WTC11 (cell line): ENCODE results near the gene BLOC1S5. TPM values are rescaled to one million over a fixed set of nuclear protein-coding genes. Genes with fewer than 3 reads are reported as not detected.

Source experiments
- ATAC-seq: fragments of 200-7000 bp; cut with Tn5 transposase; 2 replicates; pipeline ENCODE4 v1.10.0; 2021; ENCODE audit warnings: mild to moderate bottlenecking, moderate library complexity
- CTCF ChIA-PET: fragments of 300-600 bp; sonication (Branson Sonifier 250); formaldehyde crosslinking; loops from one replicate; lab custom pipeline; 2021; ENCODE audit warnings: antibody characterized with exemption; lab: Charles Lee
- POLR2A ChIA-PET: fragments of 350-600 bp; sonication (Branson Sonifier 250); formaldehyde crosslinking; loops from one replicate; lab custom pipeline; 2021; ENCODE audit warnings: antibody characterized with exemption; lab: Charles Lee
- DNase-seq: peaks from one replicate; pipeline ENCODE4 v3.0.0; 2021; ENCODE audit warnings: low spot score
- H3K27ac Mint-ChIP-seq: 2 replicates; pipeline ENCODE4 v1.8.0; 2021; ENCODE audit warnings: mixed read lengths
- H3K27me3 Mint-ChIP-seq: 2 replicates; pipeline ENCODE4 v1.8.0; 2021; ENCODE audit warnings: low read depth, mild to moderate bottlenecking, moderate library complexity, mixed read lengths
- H3K36me3 Mint-ChIP-seq: 2 replicates; pipeline ENCODE4 v1.8.0; 2021; ENCODE audit warnings: mixed read lengths
- H3K4me1 Mint-ChIP-seq: 2 replicates; pipeline ENCODE4 v1.8.0; 2022; ENCODE audit warnings: mixed read lengths
- H3K4me3 Mint-ChIP-seq: 2 replicates; pipeline ENCODE4 v1.8.0; 2021; ENCODE audit warnings: mild to moderate bottlenecking, moderate library complexity, mixed read lengths
- H3K9me3 Mint-ChIP-seq: 2 replicates; pipeline ENCODE4 v1.8.0; 2021; ENCODE audit warnings: mixed read lengths
- CBFB ChIP-seq: sonication (generic); formaldehyde crosslinking; IDR thresholded peaks from 2 replicates; pipeline ENCODE4 v1.8.1; 2022; ENCODE audit warnings: mild to moderate bottlenecking, low read depth, missing genetic modification reagents
- E2F5 ChIP-seq: sonication (generic); formaldehyde crosslinking; IDR thresholded peaks from 2 replicates; pipeline ENCODE4 v1.8.1; 2022; ENCODE audit warnings: mild to moderate bottlenecking, moderate library complexity, missing genetic modification reagents
- NR3C1 ChIP-seq: sonication (generic); formaldehyde crosslinking; conservative IDR thresholded peaks from 2 replicates; pipeline ENCODE4 v1.8.1; 2023; ENCODE audit warnings: low read depth, mild to moderate bottlenecking, missing genetic modification reagents
- SMAD4 ChIP-seq: sonication (generic); formaldehyde crosslinking; IDR thresholded peaks from 2 replicates; pipeline ENCODE4 v1.8.0; 2022; ENCODE audit warnings: mild to moderate bottlenecking, missing genetic modification reagents
- TCF7 ChIP-seq: sonication (generic); formaldehyde crosslinking; IDR thresholded peaks from 2 replicates; pipeline ENCODE4 v1.8.0; 2022; ENCODE audit warnings: mild to moderate bottlenecking, low read depth, missing genetic modification reagents, moderate library complexity
- TEAD1 ChIP-seq: sonication (generic); formaldehyde crosslinking; IDR thresholded peaks from 2 replicates; pipeline ENCODE4 v1.8.0; 2022; ENCODE audit warnings: mild to moderate bottlenecking, missing genetic modification reagents
- ZBTB43 ChIP-seq: sonication (generic); formaldehyde crosslinking; IDR thresholded peaks from 2 replicates; pipeline ENCODE4 v1.8.1; 2023; ENCODE audit warnings: mild to moderate bottlenecking, missing genetic modification reagents
- ZNF281 ChIP-seq: sonication (generic); formaldehyde crosslinking; IDR thresholded peaks from 2 replicates; pipeline ENCODE4 v1.8.0; 2023; ENCODE audit warnings: mild to moderate bottlenecking, missing genetic modification reagents
- ZNF425 ChIP-seq: fragments of 250-450 bp; sonication (Bioruptor Pico); conservative IDR thresholded peaks from 2 replicates; pipeline ENCODE4 v1.9.0; 2021; ENCODE audit warnings: mild to moderate bottlenecking
- total RNA-seq: library from RNA; stranded (reverse); gene quantifications from 3 replicates; pipeline ENCODE4 v1.2.3, GENCODE V29; 2021
- TF ChIP-seq, protein P1 (sequence below): sonication (generic); formaldehyde crosslinking; IDR thresholded peaks from 2 replicates; pipeline ENCODE4 v1.8.0; 2022; ENCODE audit warnings: mild to moderate bottlenecking, missing genetic modification reagents
- TF ChIP-seq, protein P2 (sequence below): sonication (generic); formaldehyde crosslinking; IDR thresholded peaks from 2 replicates; pipeline ENCODE4 v1.8.1; 2023; ENCODE audit warnings: mild to moderate bottlenecking, moderate library complexity, missing genetic modification reagents
- TF ChIP-seq, protein P3 (sequence below): fragments of 200-600 bp; IDR thresholded peaks from 2 replicates; pipeline ENCODE4 v1.8.0; 2022; ENCODE audit warnings: antibody characterized with exemption

Gene BLOC1S5
- total RNA-seq, 1 experiment from 2014 or later = 17.9 TPM

GRCh38 chr6:8085053-8085511 is 20.9 kb upstream of the BLOC1S5 start (continued):
- TF ChIP-seq SMAD4 (CRISPR knock-in tag) = no peak

DNA sequence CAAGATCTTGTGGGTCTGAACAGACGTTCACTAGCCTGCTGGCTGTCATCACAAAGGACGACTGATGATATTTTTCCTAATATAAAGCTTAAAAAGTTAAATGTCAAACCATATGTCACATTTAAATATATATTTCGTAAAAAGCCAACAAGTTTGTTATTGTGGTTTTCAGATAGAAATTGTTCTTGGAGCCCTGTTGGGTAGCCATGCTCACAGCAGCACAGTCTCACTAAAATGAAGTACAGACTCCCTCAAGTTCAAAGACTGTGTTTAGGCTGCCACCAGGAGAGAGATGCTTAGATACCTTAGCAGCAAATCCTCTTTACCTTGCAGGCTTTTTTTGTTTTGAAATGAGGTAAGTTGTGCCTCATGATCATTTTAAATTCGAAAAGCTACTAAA is 20.4 kb upstream of the BLOC1S5 start:
- H3K27ac Mint-ChIP-seq = no peak overlapping the region
- no peak for ATAC-seq

DNA sequence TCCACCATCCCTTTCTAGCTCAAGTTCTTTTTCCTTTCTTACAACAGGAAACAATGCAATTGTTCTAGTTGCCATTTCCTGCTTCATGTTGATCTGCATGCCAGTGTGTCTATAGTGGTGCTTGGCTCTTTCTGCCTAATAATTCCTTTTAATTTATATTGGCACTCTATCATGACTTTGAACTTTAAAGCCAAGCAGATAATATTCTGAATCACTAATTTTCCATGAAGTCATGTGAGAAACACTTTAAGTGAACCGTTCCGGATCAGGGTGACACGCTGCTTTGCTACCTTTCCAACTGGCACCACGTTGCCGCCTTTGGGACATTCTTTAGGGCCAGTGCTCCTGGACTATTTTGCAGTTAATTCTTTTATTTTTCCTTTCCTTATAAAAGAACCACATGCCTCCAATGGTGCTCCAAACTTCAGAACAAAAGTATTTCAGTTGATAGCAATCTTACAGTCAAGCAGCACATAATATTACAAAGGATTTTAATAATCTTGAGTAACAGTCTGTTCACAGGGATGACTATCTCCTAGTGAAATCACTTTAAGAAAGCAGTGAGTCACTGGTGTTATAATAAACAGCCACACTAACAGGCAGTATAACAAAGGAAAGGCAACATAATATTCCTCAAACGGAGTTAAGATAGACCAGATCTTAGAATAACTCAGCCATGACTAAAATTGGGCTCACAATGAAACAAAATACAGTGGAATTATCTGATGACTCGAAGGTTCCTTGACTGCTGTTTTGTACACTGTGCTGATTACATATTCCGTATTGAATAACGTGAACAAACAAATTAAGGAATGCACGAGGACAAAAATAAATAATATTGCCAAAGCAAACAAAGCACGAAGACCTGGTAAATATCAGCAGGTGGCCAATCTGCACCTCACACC is 19.0 kb upstream of the BLOC1S5 start:
- POLR2A ChIA-PET = no interaction called here
- Mint-ChIP-seq H3K4me3 (no peak overlapping the region), H3K36me3 (peaks cover 58% of the 10 kb centered on the region), H3K9me3 (peaks cover 7% of the 10 kb centered on the region), H3K4me1 (peaks cover 25% of the 10 kb centered on the region), H3K27me3 (no peaks in the 10 kb centered on the region), H3K27ac (peak overlapping the region; percentile 61)
- ATAC-seq = no peak
- TF ChIP-seq ZBTB43 = no peak
- CTCF ChIA-PET = no interaction called here
- no peak for DNase-seq

More for the DNA sequence above, 20.4 kb upstream of the BLOC1S5 start:
- DNase-seq = no peak
- Mint-ChIP-seq H3K4me3 (no peak overlapping the region), H3K9me3 (peaks cover 17% of the 10 kb centered on the region)
- TF ChIP-seq ZNF281 (CRISPR knock-in tag) (no peak), CBFB (CRISPR knock-in tag) (no peak)
- TF ChIP-seq, all 79 proteins: peak for 0
- Mint-ChIP-seq H3K27me3 (no peaks in the 10 kb centered on the region), H3K36me3 (peaks cover 64% of the 10 kb centered on the region), H3K4me1 (peaks cover 25% of the 10 kb centered on the region)
- ChIA-PET POLR2A (interaction anchor here (0.9 kb wide), 1 partner anchor 20 kb away, joined by 4 read pairs; no protein-coding TSS in a partner anchor), CTCF (no interaction called here)

DNA sequence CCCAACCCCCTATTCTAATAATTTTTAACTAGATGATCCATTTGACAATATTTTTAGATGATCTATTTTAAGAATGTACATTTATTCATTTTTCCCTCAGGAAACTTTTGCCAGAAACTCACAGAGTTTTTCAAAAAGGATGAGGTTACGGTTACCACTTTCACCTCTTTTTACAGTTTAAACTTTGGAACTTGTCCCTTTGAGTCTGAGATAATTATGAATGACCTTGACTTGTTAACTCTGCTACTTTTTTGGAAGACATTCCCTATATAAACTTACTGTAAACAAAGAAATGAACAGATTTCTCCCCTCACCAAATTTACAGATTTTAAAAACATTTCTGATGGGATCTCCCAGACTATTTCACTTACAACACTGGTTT is 18.4 kb upstream of the BLOC1S5 start:
- CTCF ChIA-PET = no interaction called here
- ATAC-seq (no peak), DNase-seq (no peak)
- Mint-ChIP-seq H3K27ac (peak overlapping the region; percentile 61; the same call in 1 of the 2 replicates), H3K4me1 (peaks cover 21% of the 10 kb centered on the region), H3K4me3 (no peak overlapping the region), H3K27me3 (no peaks in the 10 kb centered on the region), H3K36me3 (peaks cover 57% of the 10 kb centered on the region), H3K9me3 (peaks cover 1% of the 10 kb centered on the region)
- POLR2A ChIA-PET = no interaction called here
- TF ChIP-seq, protein P1, sequence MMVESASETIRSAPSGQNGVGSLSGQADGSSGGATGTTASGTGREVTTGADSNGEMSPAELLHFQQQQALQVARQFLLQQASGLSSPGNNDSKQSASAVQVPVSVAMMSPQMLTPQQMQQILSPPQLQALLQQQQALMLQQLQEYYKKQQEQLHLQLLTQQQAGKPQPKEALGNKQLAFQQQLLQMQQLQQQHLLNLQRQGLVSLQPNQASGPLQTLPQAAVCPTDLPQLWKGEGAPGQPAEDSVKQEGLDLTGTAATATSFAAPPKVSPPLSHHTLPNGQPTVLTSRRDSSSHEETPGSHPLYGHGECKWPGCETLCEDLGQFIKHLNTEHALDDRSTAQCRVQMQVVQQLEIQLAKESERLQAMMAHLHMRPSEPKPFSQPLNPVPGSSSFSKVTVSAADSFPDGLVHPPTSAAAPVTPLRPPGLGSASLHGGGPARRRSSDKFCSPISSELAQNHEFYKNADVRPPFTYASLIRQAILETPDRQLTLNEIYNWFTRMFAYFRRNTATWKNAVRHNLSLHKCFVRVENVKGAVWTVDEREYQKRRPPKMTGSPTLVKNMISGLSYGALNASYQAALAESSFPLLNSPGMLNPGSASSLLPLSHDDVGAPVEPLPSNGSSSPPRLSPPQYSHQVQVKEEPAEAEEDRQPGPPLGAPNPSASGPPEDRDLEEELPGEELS (CRISPR knock-in tag) = no peak
- TF ChIP-seq, protein P2, sequence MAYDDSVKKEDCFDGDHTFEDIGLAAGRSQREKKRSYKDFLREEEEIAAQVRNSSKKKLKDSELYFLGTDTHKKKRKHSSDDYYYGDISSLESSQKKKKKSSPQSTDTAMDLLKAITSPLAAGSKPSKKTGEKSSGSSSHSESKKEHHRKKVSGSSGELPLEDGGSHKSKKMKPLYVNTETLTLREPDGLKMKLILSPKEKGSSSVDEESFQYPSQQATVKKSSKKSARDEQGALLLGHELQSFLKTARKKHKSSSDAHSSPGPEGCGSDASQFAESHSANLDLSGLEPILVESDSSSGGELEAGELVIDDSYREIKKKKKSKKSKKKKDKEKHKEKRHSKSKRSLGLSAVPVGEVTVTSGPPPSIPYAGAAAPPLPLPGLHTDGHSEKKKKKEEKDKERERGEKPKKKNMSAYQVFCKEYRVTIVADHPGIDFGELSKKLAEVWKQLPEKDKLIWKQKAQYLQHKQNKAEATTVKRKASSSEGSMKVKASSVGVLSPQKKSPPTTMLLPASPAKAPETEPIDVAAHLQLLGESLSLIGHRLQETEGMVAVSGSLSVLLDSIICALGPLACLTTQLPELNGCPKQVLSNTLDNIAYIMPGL (CRISPR knock-in tag) = no peak
- TF ChIP-seq TCF7 (CRISPR knock-in tag) = no peak
- no peak for TF ChIP-seq ZNF425 (CRISPR knock-in tag)
- TF ChIP-seq TEAD1 (CRISPR knock-in tag) = no peak
- TF ChIP-seq E2F5 (CRISPR knock-in tag) = no peak
- no peak for TF ChIP-seq NR3C1
- no peak for TF ChIP-seq ZBTB43
- TF ChIP-seq, protein P3, sequence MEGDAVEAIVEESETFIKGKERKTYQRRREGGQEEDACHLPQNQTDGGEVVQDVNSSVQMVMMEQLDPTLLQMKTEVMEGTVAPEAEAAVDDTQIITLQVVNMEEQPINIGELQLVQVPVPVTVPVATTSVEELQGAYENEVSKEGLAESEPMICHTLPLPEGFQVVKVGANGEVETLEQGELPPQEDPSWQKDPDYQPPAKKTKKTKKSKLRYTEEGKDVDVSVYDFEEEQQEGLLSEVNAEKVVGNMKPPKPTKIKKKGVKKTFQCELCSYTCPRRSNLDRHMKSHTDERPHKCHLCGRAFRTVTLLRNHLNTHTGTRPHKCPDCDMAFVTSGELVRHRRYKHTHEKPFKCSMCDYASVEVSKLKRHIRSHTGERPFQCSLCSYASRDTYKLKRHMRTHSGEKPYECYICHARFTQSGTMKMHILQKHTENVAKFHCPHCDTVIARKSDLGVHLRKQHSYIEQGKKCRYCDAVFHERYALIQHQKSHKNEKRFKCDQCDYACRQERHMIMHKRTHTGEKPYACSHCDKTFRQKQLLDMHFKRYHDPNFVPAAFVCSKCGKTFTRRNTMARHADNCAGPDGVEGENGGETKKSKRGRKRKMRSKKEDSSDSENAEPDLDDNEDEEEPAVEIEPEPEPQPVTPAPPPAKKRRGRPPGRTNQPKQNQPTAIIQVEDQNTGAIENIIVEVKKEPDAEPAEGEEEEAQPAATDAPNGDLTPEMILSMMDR = no peak
